Measurements from ENCODE around the gene ZNF831. TPM values are rescaled to one million over a fixed set of nuclear protein-coding genes. Genes with fewer than 3 reads are reported as not detected.
A peak's percentile ranks its signal among the peaks of the same experiment; 100 is the strongest.

ZNF831 gene
- total and polyA plus RNA-seq, 10 of the 15 experiments (the other 5 are each of a cell fraction or from before 2014, with no cell fraction given) = 0.01 to 0.97 (median 0.23) TPM

- in situ Hi-C loops (cut with MboI) (no loop called here), intact Hi-C loops (cut with micrococcal nuclease; ENCODE audit: unreplicated experiment) (no loop called here)
- H3K4me2 ChIP-seq (ENCODE audit: control insufficient read depth, insufficient read depth) = no peak overlapping the region
- H3K4me1 ChIP-seq (ENCODE audit: control insufficient read depth, insufficient read depth, low read length) = peaks cover 14% of the 10 kb centered on the region
- ChIA-PET CTCF (interaction anchor here (1.0 to 1.5 kb wide), 2 partner anchors 34 to 85 kb away, joined by 5 read pairs; no protein-coding TSS in a partner anchor), RAD21 (ENCODE audit: unreplicated experiment) (no interaction called here), SMC1A (ENCODE audit: uncharacterized antibody, unreplicated experiment) (interaction anchor here (1.2 kb wide), 1 partner anchor 84 kb away, joined by 3 read pairs; no protein-coding TSS in a partner anchor), POLR2A (interaction anchor here (0.6 kb wide), 1 partner anchor 38 kb away, joined by 3 read pairs; no protein-coding TSS in a partner anchor)
- TF ChIP-seq RAD51 (IDR thresholded peaks at IDR 0.05) (no peak), BMI1 (IDR thresholded peaks at IDR 0.05; ENCODE audit: borderline replicate concordance) (0 out of 2 replicates have a peak, but pooled peaks have one; percentile 18)
- no TSS peak for BruUV-seq (replicated peaks)
- peaks cover 2 to 20% of the 10 kb centered on the region in 2 experiments for H3K27me3 ChIP-seq (replicated peaks in 1 of 2; ENCODE audit: control insufficient read depth in 2 of 2, insufficient read depth in 2 of 2, low read length in 1 of 2)
- H3K4me3 ChIP-seq = no peak overlapping the region
- no peak overlapping the region for H3K9ac ChIP-seq (ENCODE audit: control insufficient read depth, insufficient read depth, low read length)
- H3K79me2 ChIP-seq (ENCODE audit: control insufficient read depth, insufficient read depth, low read length) = no peaks in the 10 kb centered on the region
- no peak overlapping the region for H3K27ac ChIP-seq (ENCODE audit: control insufficient read depth, insufficient read depth)
- FAIRE-seq (no peak), DNase-seq (ENCODE audit: low read depth, low spot score) (no peak), ATAC-seq (no peak)
- H3K9me3 ChIP-seq (replicated peaks; ENCODE audit: control insufficient read depth, insufficient read depth, low read length) = peaks cover 4% of the 10 kb centered on the region; the same call in 2 of the 3 replicates
- WGBS (ENCODE audit: insufficient coverage, insufficient replicate concordance, low lambda C conversion rate, missing lambda C conversion rate) = 32% methylated on average over 8 of the region's 8 CpGs
- no peak overlapping the region for H2AFZ ChIP-seq (ENCODE audit: control insufficient read depth, low read depth, low read length)
- H3K36me3 ChIP-seq (ENCODE audit: control insufficient read depth in 2 of 2, insufficient read depth in 2 of 2, low read length in 1 of 2) = no peaks in the 10 kb centered on the region
- no peaks in the 10 kb centered on the region for H4K20me1 ChIP-seq (ENCODE audit: control insufficient read depth, insufficient read depth)
Measured at GRCh38 chr20:59121714-59122565, 41.7 kb upstream of the ZNF831 start.

- ChIA-PET RAD21 (ENCODE audit: unreplicated experiment) (no interaction called here), SMC1A (ENCODE audit: uncharacterized antibody, unreplicated experiment) (interaction anchor here (1.2 kb wide), 1 partner anchor 84 kb away, joined by 3 read pairs; no protein-coding TSS in a partner anchor), CTCF (interaction anchor here (1.0 to 1.5 kb wide), 2 partner anchors 35 to 85 kb away, joined by 5 read pairs; no protein-coding TSS in a partner anchor), POLR2A (no interaction called here)
- Histone ChIP-seq H3K9ac (ENCODE audit: control insufficient read depth, insufficient read depth, low read length) (no peak overlapping the region), H3K79me2 (ENCODE audit: control insufficient read depth, insufficient read depth, low read length) (no peaks in the 10 kb centered on the region), H3K4me3 (no peak overlapping the region), H3K4me2 (ENCODE audit: control insufficient read depth, insufficient read depth) (no peak overlapping the region), H3K36me3 (ENCODE audit: control insufficient read depth in 2 of 2, insufficient read depth in 2 of 2, low read length in 1 of 2) (no peaks in the 10 kb centered on the region), H3K27me3 (replicated peaks in 1 of 2; ENCODE audit: control insufficient read depth in 2 of 2, insufficient read depth in 2 of 2, low read length in 1 of 2) (peaks cover 2 to 20% of the 10 kb centered on the region in 2 experiments), H2AFZ (ENCODE audit: control insufficient read depth, low read depth, low read length) (no peak overlapping the region), H4K20me1 (ENCODE audit: control insufficient read depth, insufficient read depth) (no peaks in the 10 kb centered on the region), H3K4me1 (ENCODE audit: control insufficient read depth, insufficient read depth, low read length) (peaks cover 14% of the 10 kb centered on the region), H3K9me3 (replicated peaks; ENCODE audit: control insufficient read depth, insufficient read depth, low read length) (peaks cover 4% of the 10 kb centered on the region; the same call in 2 of the 3 replicates), H3K27ac (ENCODE audit: control insufficient read depth, insufficient read depth) (no peak overlapping the region)
- in situ Hi-C loops (cut with MboI) = no loop called here
- FAIRE-seq (no peak), DNase-seq (ENCODE audit: low read depth, low spot score) (no peak), ATAC-seq (no peak)
- WGBS (ENCODE audit: insufficient coverage, insufficient replicate concordance, low lambda C conversion rate, missing lambda C conversion rate) = 30% methylated on average over 4 of the region's 4 CpGs
- intact Hi-C loops (cut with micrococcal nuclease; ENCODE audit: unreplicated experiment) = no loop called here
- BruUV-seq (replicated peaks) = no TSS peak
- TF ChIP-seq, protein P1, sequence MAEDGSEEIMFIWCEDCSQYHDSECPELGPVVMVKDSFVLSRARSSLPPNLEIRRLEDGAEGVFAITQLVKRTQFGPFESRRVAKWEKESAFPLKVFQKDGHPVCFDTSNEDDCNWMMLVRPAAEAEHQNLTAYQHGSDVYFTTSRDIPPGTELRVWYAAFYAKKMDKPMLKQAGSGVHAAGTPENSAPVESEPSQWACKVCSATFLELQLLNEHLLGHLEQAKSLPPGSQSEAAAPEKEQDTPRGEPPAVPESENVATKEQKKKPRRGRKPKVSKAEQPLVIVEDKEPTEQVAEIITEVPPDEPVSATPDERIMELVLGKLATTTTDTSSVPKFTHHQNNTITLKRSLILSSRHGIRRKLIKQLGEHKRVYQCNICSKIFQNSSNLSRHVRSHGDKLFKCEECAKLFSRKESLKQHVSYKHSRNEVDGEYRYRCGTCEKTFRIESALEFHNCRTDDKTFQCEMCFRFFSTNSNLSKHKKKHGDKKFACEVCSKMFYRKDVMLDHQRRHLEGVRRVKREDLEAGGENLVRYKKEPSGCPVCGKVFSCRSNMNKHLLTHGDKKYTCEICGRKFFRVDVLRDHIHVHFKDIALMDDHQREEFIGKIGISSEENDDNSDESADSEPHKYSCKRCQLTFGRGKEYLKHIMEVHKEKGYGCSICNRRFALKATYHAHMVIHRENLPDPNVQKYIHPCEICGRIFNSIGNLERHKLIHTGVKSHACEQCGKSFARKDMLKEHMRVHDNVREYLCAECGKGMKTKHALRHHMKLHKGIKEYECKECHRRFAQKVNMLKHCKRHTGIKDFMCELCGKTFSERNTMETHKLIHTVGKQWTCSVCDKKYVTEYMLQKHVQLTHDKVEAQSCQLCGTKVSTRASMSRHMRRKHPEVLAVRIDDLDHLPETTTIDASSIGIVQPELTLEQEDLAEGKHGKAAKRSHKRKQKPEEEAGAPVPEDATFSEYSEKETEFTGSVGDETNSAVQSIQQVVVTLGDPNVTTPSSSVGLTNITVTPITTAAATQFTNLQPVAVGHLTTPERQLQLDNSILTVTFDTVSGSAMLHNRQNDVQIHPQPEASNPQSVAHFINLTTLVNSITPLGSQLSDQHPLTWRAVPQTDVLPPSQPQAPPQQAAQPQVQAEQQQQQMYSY (CRISPR knock-in tag; IDR thresholded peaks at IDR 0.05) = no peak
- TF ChIP-seq, protein P2, sequence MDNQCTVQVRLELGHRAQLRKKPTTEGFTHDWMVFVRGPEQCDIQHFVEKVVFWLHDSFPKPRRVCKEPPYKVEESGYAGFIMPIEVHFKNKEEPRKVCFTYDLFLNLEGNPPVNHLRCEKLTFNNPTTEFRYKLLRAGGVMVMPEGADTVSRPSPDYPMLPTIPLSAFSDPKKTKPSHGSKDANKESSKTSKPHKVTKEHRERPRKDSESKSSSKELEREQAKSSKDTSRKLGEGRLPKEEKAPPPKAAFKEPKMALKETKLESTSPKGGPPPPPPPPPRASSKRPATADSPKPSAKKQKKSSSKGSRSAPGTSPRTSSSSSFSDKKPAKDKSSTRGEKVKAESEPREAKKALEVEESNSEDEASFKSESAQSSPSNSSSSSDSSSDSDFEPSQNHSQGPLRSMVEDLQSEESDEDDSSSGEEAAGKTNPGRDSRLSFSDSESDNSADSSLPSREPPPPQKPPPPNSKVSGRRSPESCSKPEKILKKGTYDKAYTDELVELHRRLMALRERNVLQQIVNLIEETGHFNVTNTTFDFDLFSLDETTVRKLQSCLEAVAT (IDR thresholded peaks at IDR 0.05) = no peak
- TF ChIP-seq KAT2A (conservative IDR thresholded peaks at IDR 0.05; ENCODE audit: control insufficient read depth, low read depth, low read length) (no peak), SRF (IDR thresholded peaks at IDR 0.05; ENCODE audit: low read depth in 2 of 2, low read length in 2 of 2) (no peak), ELK1 (IDR thresholded peaks at IDR 0.05; ENCODE audit: low read depth, low read length) (no peak), BRCA1 (IDR thresholded peaks at IDR 0.05; ENCODE audit: low read depth, low read length) (no peak), NR2F1 (conservative IDR thresholded peaks at IDR 0.05) (no peak)
Measured at GRCh38 chr20:59122566-59122919, 41.1 kb upstream of the ZNF831 start.

Data from GM12878 (cell line).